Panc1 (cell line): ENCODE data around the gene ALKBH4. TPM values are rescaled to one million over a fixed set of nuclear protein-coding genes. Genes with fewer than 3 reads are reported as not detected.
A peak's percentile ranks its signal among the peaks of the same experiment; 100 is the strongest.

Experiments used
- ATAC-seq: fragments of 200-7000 bp; cut with Tn5 transposase; 2 replicates; pipeline ENCODE4 v1.9.1; 2020; ENCODE audit warnings: mild to moderate bottlenecking, moderate library complexity
- BruUV-seq: library from RNA; stranded (reverse); fragments of 400-500 nt; replicated peaks from 2 replicates; lab custom pipeline; 2021; lab: Mats Ljungman, UMichigan
- CTCF ChIA-PET: fragments of 300-600 bp; sonication (Branson Sonifier 250); formaldehyde crosslinking; loops from one replicate; lab custom pipeline; 2022; ENCODE audit warnings: antibody characterized with exemption; lab: Charles Lee
- POLR2A ChIA-PET: fragments of 300-600 bp; sonication (Branson Sonifier 250); formaldehyde crosslinking; loops from one replicate; lab custom pipeline; 2022; ENCODE audit warnings: antibody characterized with exemption; lab: Charles Lee
- DNase-seq: peaks from one replicate; pipeline ENCODE4 v3.0.0-alpha.2; 2010; ENCODE audit warnings: low read depth, low spot score
- H3K27ac ChIP-seq: 2 replicates; pipeline ENCODE4 v1.5.1; 2011; ENCODE audit warnings: mild to moderate bottlenecking, low read length, inconsistent platforms
- H3K27me3 ChIP-seq: fragments of 200-500 bp; sonication (Bioruptor generic); 2 replicates; pipeline ENCODE4 v1.6.0; 2014; ENCODE audit warnings: low read length, inconsistent platforms; ENCODE audit not compliant: control insufficient read depth, insufficient read depth
- H3K36me3 ChIP-seq: fragments of 200-500 bp; sonication (Bioruptor generic); 2 replicates; pipeline ENCODE4 v1.5.1; 2014; ENCODE audit warnings: inconsistent platforms, mild to moderate bottlenecking, low read length, moderate library complexity; ENCODE audit not compliant: control insufficient read depth, insufficient read depth
- H3K4me1 ChIP-seq: 2 replicates; pipeline ENCODE4 v1.5.1; 2011; ENCODE audit warnings: inconsistent platforms, mild to moderate bottlenecking, low read length, moderate library complexity; ENCODE audit not compliant: control insufficient read depth, insufficient read depth
- H3K4me3 ChIP-seq, 2 experiments: 2 replicates each; pipeline ENCODE4 v1.5.1; 2011 to 2012; ENCODE audit warnings: low read depth in 2 of 2, low read length in 2 of 2, mild to moderate bottlenecking in 2 of 2, inconsistent platforms in 1 of 2, moderate library complexity in 1 of 2
- H3K9me3 ChIP-seq: fragments of 200-500 bp; sonication (Bioruptor generic); 2 replicates; pipeline ENCODE4 v1.5.1; 2014; ENCODE audit warnings: low read depth, mild to moderate bottlenecking, inconsistent platforms, low read length, moderate library complexity; ENCODE audit not compliant: control insufficient read depth, insufficient read depth
- CTCF ChIP-seq: fragments of 450-650 bp; IDR thresholded peaks from 2 replicates; pipeline ENCODE4 v1.5.1; 2017; ENCODE audit warnings: mild to moderate bottlenecking
- POLR2AphosphoS5 ChIP-seq: IDR thresholded peaks from 2 replicates; pipeline ENCODE4 v1.6.1; 2012; ENCODE audit warnings: mild to moderate bottlenecking, low read depth, low read length, moderate library complexity
- REST ChIP-seq, 2 experiments: IDR thresholded peaks; 2 replicates each; pipeline ENCODE4 v1.6.1; 2011 to 2012; ENCODE audit warnings: low read depth in 2 of 2, control low read depth in 1 of 2, low read length in 1 of 2, mild to moderate bottlenecking in 1 of 2, moderate library complexity in 1 of 2; ENCODE audit not compliant: insufficient read depth in 1 of 2
- SIN3A ChIP-seq: IDR thresholded peaks from 2 replicates; pipeline ENCODE4 v1.6.1; 2012; ENCODE audit warnings: low read depth, mild to moderate bottlenecking, low read length, moderate library complexity, borderline replicate concordance; ENCODE audit not compliant: insufficient read depth
- TCF7L2 ChIP-seq: IDR thresholded peaks from 2 replicates; pipeline ENCODE4 v1.6.1; 2011; ENCODE audit warnings: mild to moderate bottlenecking, low read depth, low read length, inconsistent platforms
- in situ Hi-C: cut with HindIII; loops from 2 replicates; pipeline ENCODE4 v1.10.0; 2016; ENCODE audit warnings: low sequenced_read_pairs, low pct_unique_long_range_greater_than_20kb
- intact Hi-C: fragments of 100-400 bp; cut with micrococcal nuclease; formaldehyde crosslinking; loops from one replicate; pipeline ENCODE4 v1.10.0; 2022; ENCODE audit not compliant: unreplicated experiment
- total RNA-seq: library from RNA; stranded (reverse); gene quantifications from one replicate; pipeline ENCODE4 v1.2.1, GENCODE V29; 2021; ENCODE audit not compliant: unreplicated experiment

Gene ALKBH4
- total RNA-seq, 1 experiment from 2014 or later, result 19.0 TPM

- H3K27me3 ChIP-seq, result no peaks in the 10 kb centered on the region
- POLR2A ChIA-PET, result no interaction called here
- BruUV-seq, result no TSS peak
- TF ChIP-seq SIN3A (peak; percentile 15; the same call in 1 of the 2 replicates), POLR2AphosphoS5 (no peak)
- peak; percentile 81 for ATAC-seq
- intact Hi-C loops (no loop called here), in situ Hi-C loops (no loop called here)
- H3K36me3 ChIP-seq, result no peaks in the 10 kb centered on the region
- CTCF ChIA-PET, result no interaction called here
- H3K27ac ChIP-seq, result peak within 1 kb of the TSS; percentile 90
- H3K9me3 ChIP-seq, result no peaks in the 10 kb centered on the region
- no peak for DNase-seq
- H3K4me3 ChIP-seq, result peak within 1 kb of the TSS; percentile 69 to 81
- peaks cover 31% of the 10 kb centered on the region for H3K4me1 ChIP-seq
Observed at GRCh38 chr7:102433219-102434038, 31.2 kb downstream of the ALKBH4 start, which contains the start of gene ORAI2. Gene ORAI2 (plus strand): TSS chr7:102433575. CDS start chr7:102438957, 5,382 bp downstream.

- no TSS peak for BruUV-seq
- Histone ChIP-seq H3K27me3 (no peaks in the 10 kb centered on the region), H3K36me3 (no peaks in the 10 kb centered on the region), H3K4me1 (peaks cover 31% of the 10 kb centered on the region), H3K9me3 (no peaks in the 10 kb centered on the region), H3K4me3 (peak overlapping the region; percentile 63 to 69), H3K27ac (peak overlapping the region; percentile 90)
- ChIA-PET POLR2A (no interaction called here), CTCF (interaction anchor here (1.3 kb wide), 1 partner anchor 17 kb away, joined by 7 read pairs; no protein-coding TSS in a partner anchor)
- peak; percentile 41 for ATAC-seq
- TF ChIP-seq CTCF (no peak), SIN3A (no peak), TCF7L2 (no peak), POLR2AphosphoS5 (no peak), REST (IDR thresholded peaks at IDR 0.05; ENCODE audit: insufficient read depth in 1 of 2, low read depth in 2 of 2, low read length in 1 of 2) (no peak)
- in situ Hi-C loops, result no loop called here
- no peak for DNase-seq
- intact Hi-C loops, result no loop called here
Observed at GRCh38 chr7:102432442-102433218, 32.0 kb downstream of the ALKBH4 start.
